Duodenal mucosa (tissue), 2 donors: Measurements from ENCODE around the gene SPDEF.

ENCODE experiments used
- H3K27ac ChIP-seq: one replicate; pipeline ENCODE4 v1.7.0; 2013; ENCODE audit warnings: low read depth, low read length
- H3K27me3 ChIP-seq, 2 donors: one replicate each; pipeline ENCODE4 v1.7.0; 2013; ENCODE audit warnings: low read length in 2 of 2, control low read depth in 1 of 2; ENCODE audit not compliant: insufficient read depth in 2 of 2, control insufficient read depth in 1 of 2
- H3K36me3 ChIP-seq, 2 donors: one replicate each; pipeline ENCODE4 v1.7.0; 2013; ENCODE audit warnings: low read length in 2 of 2, control low read depth in 1 of 2; ENCODE audit not compliant: insufficient read depth in 2 of 2, control insufficient read depth in 1 of 2
- H3K4me1 ChIP-seq, 2 donors: one replicate each; pipeline ENCODE4 v1.7.0; 2013; ENCODE audit warnings: low read length in 2 of 2, control low read depth in 1 of 2; ENCODE audit not compliant: insufficient read depth in 2 of 2, control insufficient read depth in 1 of 2
- H3K4me3 ChIP-seq, 2 donors: one replicate each; pipeline ENCODE4 v1.7.0; 2013; ENCODE audit warnings: low read length in 2 of 2, low read depth in 1 of 2
- H3K9ac ChIP-seq, 2 donors: one replicate each; pipeline ENCODE4 v1.7.0; 2013; ENCODE audit warnings: low read length in 2 of 2, low read depth in 1 of 2
- H3K9me3 ChIP-seq, 2 donors: one replicate each; pipeline ENCODE4 v1.7.0; 2013; ENCODE audit warnings: low read length in 2 of 2, control low read depth in 1 of 2; ENCODE audit not compliant: control insufficient read depth in 1 of 2

Gene SPDEF

GRCh38 chr6:34489207-34489805 is 66.8 kb downstream of the SPDEF start:
- Histone ChIP-seq H3K4me1 (no peaks in the 10 kb centered on the region), H3K9ac (no peak overlapping the region), H3K4me3 (no peak overlapping the region), H3K27me3 (no peaks in the 10 kb centered on the region), H3K36me3 (no peaks in the 10 kb centered on the region), H3K9me3 (no peaks in the 10 kb centered on the region), H3K27ac (no peak overlapping the region)
